H1 (cell line): ENCODE data around the gene A3GALT2. TPM values are rescaled to one million over a fixed set of nuclear protein-coding genes. Genes with fewer than 3 reads are reported as not detected.

Experiments used
- CTCF ChIA-PET: fragments of 300-600 bp; sonication (Branson Sonifier 250); formaldehyde crosslinking; loops from one replicate; lab custom pipeline; 2021; ENCODE audit not compliant: partially characterized antibody; lab: Charles Lee
- POLR2A ChIA-PET: fragments of 300-600 bp; sonication (Branson Sonifier 250); formaldehyde crosslinking; loops from one replicate; lab custom pipeline; 2021; ENCODE audit warnings: inconsistent platforms; ENCODE audit not compliant: partially characterized antibody; lab: Charles Lee
- DNase-seq, 2 experiments: peaks; one replicate each; pipeline versions ENCODE4 v3.0.0 to v3.0.0-alpha.2; 2010 to 2022; ENCODE audit warnings: low spot score in 2 of 2, low read depth in 1 of 2, mixed read lengths in 1 of 2
- FAIRE-seq: peaks from 2 replicates; lab custom pipeline; 2011; peaks lifted over from hg19 to GRCh38; lab: Jason Lieb, UNC
- H2AFZ ChIP-seq: 2 replicates; pipeline ENCODE4 v1.8.1; 2012; ENCODE audit warnings: low read length, inconsistent platforms
- H2AK5ac ChIP-seq: 2 replicates; pipeline ENCODE4 v1.6.1; 2013; ENCODE audit warnings: low read depth, low read length
- H2BK120ac ChIP-seq: replicated peaks from 2 replicates; pipeline ENCODE3; 2013; ENCODE audit warnings: low read depth, low read length, inconsistent platforms
- H2BK12ac ChIP-seq: 2 replicates; pipeline ENCODE4 v1.6.1; 2013; ENCODE audit warnings: low read depth, low read length
- H2BK15ac ChIP-seq: 2 replicates; pipeline ENCODE4 v1.6.1; 2013; ENCODE audit warnings: low read length
- H2BK20ac ChIP-seq: 2 replicates; pipeline ENCODE4 v1.6.1; 2013; ENCODE audit warnings: low read length
- H2BK5ac ChIP-seq: 2 replicates; pipeline ENCODE4 v1.6.1; 2013; ENCODE audit warnings: low read depth, low read length
- H3K14ac ChIP-seq: 2 replicates; pipeline ENCODE4 v1.6.1; 2013; ENCODE audit warnings: inconsistent platforms; ENCODE audit not compliant: insufficient read length
- H3K18ac ChIP-seq: 2 replicates; pipeline ENCODE4 v1.6.1; 2013; ENCODE audit warnings: low read length; ENCODE audit errors: extremely low read depth
- H3K23ac ChIP-seq: 2 replicates; pipeline ENCODE4 v1.6.1; 2013; ENCODE audit warnings: inconsistent platforms; ENCODE audit not compliant: insufficient read length
- H3K23me2 ChIP-seq: 2 replicates; pipeline ENCODE4 v1.6.1; 2013; ENCODE audit warnings: low read depth, low read length
- H3K27ac ChIP-seq: 2 replicates; pipeline ENCODE4 v1.6.1; 2011; ENCODE audit warnings: low read depth, low read length, inconsistent platforms
- H3K27me3 ChIP-seq, 4 experiments: replicated peaks in 1 of 4; 1 replicate in 1 of 4; 2 replicates in 3 of 4; pipeline versions ENCODE4 v1.6.1 to v1.8.1; 2011 to 2013; ENCODE audit warnings: low read length in 3 of 4, mild to moderate bottlenecking in 3 of 4, inconsistent platforms in 2 of 4, mixed read lengths in 2 of 4, moderate library complexity in 1 of 4; ENCODE audit not compliant: control insufficient read depth in 3 of 4, insufficient read depth in 3 of 4; ENCODE audit errors: extremely low read depth in 1 of 4
- H3K36me3 ChIP-seq, 4 experiments: 2 replicates each; pipeline versions ENCODE4 v1.6.1 to v1.8.1; 2011 to 2013; ENCODE audit warnings: mild to moderate bottlenecking in 4 of 4, low read length in 3 of 4, moderate library complexity in 2 of 4, control low read depth in 1 of 4, inconsistent platforms in 1 of 4; ENCODE audit not compliant: insufficient read depth in 4 of 4, control insufficient read depth in 2 of 4
- H3K4ac ChIP-seq: replicated peaks from 2 replicates; pipeline ENCODE3; 2013; ENCODE audit warnings: low read length, low read depth, mixed read lengths, inconsistent platforms; ENCODE audit not compliant: insufficient read length
- H3K4me1 ChIP-seq, 4 experiments: replicated peaks in 1 of 4; 1 replicate in 1 of 4; 2 replicates in 3 of 4; pipeline versions ENCODE4 v1.6.1 to v1.8.1; 2011 to 2013; ENCODE audit warnings: low read length in 3 of 4, inconsistent platforms in 2 of 4, mixed read lengths in 1 of 4; ENCODE audit not compliant: insufficient read depth in 4 of 4, control insufficient read depth in 3 of 4
- H3K4me2 ChIP-seq, 2 experiments: 2 replicates each; pipeline versions ENCODE4 v1.6.1 to v1.8.1; 2011 to 2013; ENCODE audit warnings: low read depth in 2 of 2, low read length in 2 of 2, control low read depth in 1 of 2, inconsistent platforms in 1 of 2, mild to moderate bottlenecking in 1 of 2; ENCODE audit not compliant: insufficient read depth in 1 of 2
- H3K4me3 ChIP-seq, 4 experiments: fragments of 200-600, 300-600 bp in 1 of 4; sonication (generic), shearing (Covaris generic), sonication (Bioruptor Twin) in 1 of 4; 2 replicates each; pipeline versions ENCODE4 v1.5.1 to v1.8.1; 2011 to 2016; ENCODE audit warnings: low read length in 4 of 4, low read depth in 3 of 4, control low read depth in 2 of 4, inconsistent platforms in 2 of 4, mild to moderate bottlenecking in 2 of 4, mixed read lengths in 1 of 4, moderate library complexity in 1 of 4; ENCODE audit not compliant: insufficient read depth in 2 of 4; ENCODE audit errors: extremely low read depth in 1 of 4
- H3K56ac ChIP-seq: replicated peaks from 2 replicates; pipeline ENCODE3; 2013; ENCODE audit warnings: low read depth, mild to moderate bottlenecking, mixed read lengths, low read length, inconsistent platforms; ENCODE audit not compliant: insufficient read length
- H3K79me1 ChIP-seq: 2 replicates; pipeline ENCODE4 v1.6.1; 2013; ENCODE audit warnings: low read depth, low read length, control low read depth
- H3K79me2 ChIP-seq, 2 experiments: 2 replicates each; pipeline versions ENCODE4 v1.6.1 to v1.8.1; 2012 to 2013; ENCODE audit warnings: low read length in 2 of 2, mild to moderate bottlenecking in 2 of 2, inconsistent platforms in 1 of 2; ENCODE audit not compliant: insufficient read depth in 2 of 2, control insufficient read depth in 1 of 2
- H3K9ac ChIP-seq, 4 experiments: replicated peaks in 1 of 4; 1 replicate in 1 of 4; 2 replicates in 3 of 4; pipeline versions ENCODE4 v1.6.1 to v1.8.1; 2011 to 2013; ENCODE audit warnings: low read depth in 3 of 4, low read length in 3 of 4, control low read depth in 2 of 4, mild to moderate bottlenecking in 2 of 4, moderate library complexity in 2 of 4, inconsistent platforms in 1 of 4; ENCODE audit errors: extremely low read depth in 1 of 4
- H3K9me3 ChIP-seq, 2 experiments: 2 replicates each; pipeline versions ENCODE4 v1.6.1 to v1.8.1; 2012 to 2013; ENCODE audit warnings: mild to moderate bottlenecking in 2 of 2, moderate library complexity in 2 of 2, control low read depth in 1 of 2, inconsistent platforms in 1 of 2, low read depth in 1 of 2, low read length in 1 of 2, mixed read lengths in 1 of 2; ENCODE audit not compliant: insufficient read depth in 2 of 2
- H4K20me1 ChIP-seq, 2 experiments: replicated peaks in 1 of 2; 2 replicates each; pipeline versions ENCODE3 to v1.8.1; 2011 to 2013; ENCODE audit warnings: inconsistent platforms in 2 of 2, low read length in 2 of 2, mild to moderate bottlenecking in 1 of 2; ENCODE audit not compliant: insufficient read depth in 2 of 2, control insufficient read depth in 1 of 2
- H4K5ac ChIP-seq: 2 replicates; pipeline ENCODE4 v1.6.1; 2013; ENCODE audit warnings: low read length, low read depth, mixed read lengths, inconsistent platforms; ENCODE audit not compliant: insufficient read length
- H4K8ac ChIP-seq: 2 replicates; pipeline ENCODE4 v1.8.0; 2013; ENCODE audit warnings: mild to moderate bottlenecking, moderate library complexity, low read length, inconsistent platforms; ENCODE audit not compliant: insufficient read depth; ENCODE audit errors: extremely low read depth
- H4K91ac ChIP-seq: replicated peaks from 2 replicates; pipeline ENCODE3; 2013; ENCODE audit warnings: low read length, mixed read lengths, inconsistent platforms; ENCODE audit not compliant: insufficient read length
- ATF3 ChIP-seq: IDR thresholded peaks from 2 replicates; pipeline ENCODE4 v1.6.1; 2011; ENCODE audit warnings: low read depth, mild to moderate bottlenecking, low read length; ENCODE audit not compliant: insufficient read depth
- BACH1 ChIP-seq: IDR thresholded peaks from 2 replicates; pipeline ENCODE4 v1.6.1; 2012; ENCODE audit warnings: low read length, improper control_type of control experiment
- BCL11A ChIP-seq, 2 experiments: IDR thresholded peaks; one replicate each; pipeline ENCODE4 v1.6.1; 2011; ENCODE audit warnings: low read depth in 2 of 2, low read length in 2 of 2, mild to moderate bottlenecking in 2 of 2
- CTBP2 ChIP-seq: IDR thresholded peaks from 2 replicates; pipeline ENCODE4 v1.7.0; 2011; ENCODE audit warnings: borderline replicate concordance, mild to moderate bottlenecking, moderate library complexity, mixed read lengths, low read length; ENCODE audit not compliant: insufficient read depth, insufficient read length
- EGR1 ChIP-seq: IDR thresholded peaks from 2 replicates; pipeline ENCODE4 v1.6.1; 2011; ENCODE audit warnings: low read depth, low read length, borderline replicate concordance
- EZH2 ChIP-seq: fragments of 200-600 bp; sonication (generic); IDR thresholded peaks from 2 replicates; pipeline ENCODE4 v1.7.1; 2012; ENCODE audit warnings: low read depth, mild to moderate bottlenecking, moderate library complexity, low read length, inconsistent platforms; ENCODE audit not compliant: severe bottlenecking
- KDM4A ChIP-seq: IDR thresholded peaks from one replicate; pipeline ENCODE4 v1.7.1; 2012; ENCODE audit warnings: low read depth, mild to moderate bottlenecking, moderate library complexity, low read length, inconsistent platforms; ENCODE audit not compliant: severe bottlenecking
- PHF8 ChIP-seq: fragments of 200-600 bp; sonication (generic); conservative IDR thresholded peaks from 2 replicates; pipeline ENCODE4 v1.7.1; 2012; ENCODE audit warnings: low read depth, mild to moderate bottlenecking, inconsistent platforms, low read length, moderate library complexity
- RAD21 ChIP-seq, 2 experiments: IDR thresholded peaks in 1 of 2; conservative IDR thresholded peaks in 1 of 2; 2 replicates each; pipeline ENCODE4 v1.6.1; 2011; ENCODE audit warnings: low read depth in 2 of 2, low read length in 2 of 2, improper control_type of control experiment in 1 of 2, inconsistent platforms in 1 of 2, mild to moderate bottlenecking in 1 of 2, moderate library complexity in 1 of 2
- SP4 ChIP-seq: IDR thresholded peaks from 2 replicates; pipeline ENCODE4 v1.6.1; 2012; ENCODE audit warnings: low read length, inconsistent platforms
- TBP ChIP-seq: IDR thresholded peaks from 2 replicates; pipeline ENCODE4 v1.6.1; 2011; ENCODE audit warnings: low read depth, low read length, improper control_type of control experiment
- TCF12 ChIP-seq: IDR thresholded peaks from 2 replicates; pipeline ENCODE4 v1.6.1; 2011; ENCODE audit warnings: low read depth, mild to moderate bottlenecking, low read length
- ZNF274 ChIP-seq: IDR thresholded peaks from 2 replicates; pipeline ENCODE4 v1.7.0; 2012; ENCODE audit warnings: low read length, borderline replicate concordance; ENCODE audit errors: extremely low read depth
- WGBS, 2 experiments: shearing (Covaris generic) in 1 of 2; methylation state at CpG; one replicate each; pipeline versions ENCODE4 v1.1.6 to v1.1.7; 2013 to 2015; ENCODE audit warnings: low lambda C conversion rate in 2 of 2, mixed read lengths in 2 of 2, inconsistent platforms in 1 of 2, low coverage in 1 of 2, missing lambda C conversion rate in 1 of 2; ENCODE audit not compliant: insufficient replicate concordance in 2 of 2, insufficient coverage in 1 of 2, insufficient read length in 1 of 2; ENCODE audit errors: extremely low coverage in 1 of 2, missing lambda C conversion rate in 1 of 2; 5-methylcytosine and 5-hydroxymethylcytosine counted together
- polyA plus RNA-seq, 7 experiments: library from polyadenylated mRNA; depleted of rRNA in 3 of 7; stranded (reverse) in 5 of 7; unstranded in 2 of 7; fragments of >200 nt in 5 of 7; fragments of 200-250 nt in 2 of 7; gene quantifications; 1 replicate in 5 of 7; 2 replicates in 1 of 7; 4 replicates in 1 of 7; pipeline versions ENCODE4 v1.2.1 to v1.2.3, GENCODE V29; 2011 to 2013; ENCODE audit warnings: missing spikeins in 2 of 7, mixed read lengths in 2 of 7
- total RNA-seq: library from RNA; stranded (reverse); fragmentation: NEBNext Ultra II Directional; extraction: Animal tissue kit (Norgen Biotek cat#: 25700); gene quantifications from 2 replicates; pipeline ENCODE4 v1.2.1, GENCODE V29; 2021

The A3GALT2 gene
- total and polyA plus RNA-seq, 2 of the 8 experiments (the other 6 are each of a cell fraction or from before 2014, with no cell fraction given) = not detected

GRCh38 chr1:33337441-33337840, 16.5 kb upstream of the A3GALT2 start:
- H3K9ac ChIP-seq = no peak overlapping the region
- no peaks in the 10 kb centered on the region for H3K23me2 ChIP-seq
- no peak overlapping the region for H3K14ac ChIP-seq
- H2AK5ac ChIP-seq = no peak overlapping the region
- no peak overlapping the region for H4K5ac ChIP-seq
- no peak overlapping the region for H4K8ac ChIP-seq
- no peak overlapping the region for H2BK15ac ChIP-seq
- H2BK5ac ChIP-seq = no peak overlapping the region
- H3K4me1 ChIP-seq = peaks cover 23 to 43% (median 28%) of the 10 kb centered on the region in 4 experiments
- H3K4me3 ChIP-seq = no peak overlapping the region
- DNase-seq (no peak), FAIRE-seq (no peak)
- no peak overlapping the region for H3K4me2 ChIP-seq
- no peaks in the 10 kb centered on the region; a peak in 1 of 7 replicates for H3K27me3 ChIP-seq
- H4K91ac ChIP-seq = no peak overlapping the region
- no peak overlapping the region for H3K23ac ChIP-seq
- no peaks in the 10 kb centered on the region for H3K9me3 ChIP-seq
- no peak overlapping the region for H2AFZ ChIP-seq
- H3K36me3 ChIP-seq = no peaks in the 10 kb centered on the region
- H3K79me2 ChIP-seq = no peaks in the 10 kb centered on the region
- no peak overlapping the region for H2BK120ac ChIP-seq
- no peak overlapping the region for H3K56ac ChIP-seq
- no peak overlapping the region for H3K27ac ChIP-seq
- H4K20me1 ChIP-seq = peaks cover 0 to 4% of the 10 kb centered on the region in 2 experiments
- H3K79me1 ChIP-seq = no peaks in the 10 kb centered on the region
- POLR2A ChIA-PET = interaction anchor here (0.6 to 2.7 kb wide), 3 partner anchors 8 to 1871 kb away, joined by 4 to 10 read pairs (median 4); no protein-coding TSS in a partner anchor
- CTCF ChIA-PET = interaction anchor here (1.1 to 4.3 kb wide), 5 partner anchors 12 to 210 kb away, joined by 3 to 37 read pairs (median 6); no protein-coding TSS in a partner anchor
- H2BK12ac ChIP-seq = no peak overlapping the region
- H3K18ac ChIP-seq = no peak overlapping the region
- 87% methylated on average over 6 of the region's 6 CpGs; no CpG with 5 or more reads in 1 of the 2 experiments for WGBS, 2 experiments
- H3K4ac ChIP-seq = no peak overlapping the region
- no peak overlapping the region for H2BK20ac ChIP-seq
- TF ChIP-seq PHF8 (no peak), BCL11A (IDR thresholded peaks at IDR 0.05; ENCODE audit: low read depth in 2 of 2, low read length in 2 of 2) (no peak), CTBP2 (no peak), KDM4A (no peak), TBP (no peak), ZNF274 (no peak), EZH2 (no peak), SP4 (no peak), EGR1 (no peak), TCF12 (no peak), BACH1 (no peak), ATF3 (no peak), RAD21 (IDR thresholded peaks at IDR 0.05 in 1 of 2, conservative IDR thresholded peaks at IDR 0.05 in 1 of 2; ENCODE audit: low read depth in 2 of 2, low read length in 2 of 2) (no peak)
